Esophagus muscularis mucosa (tissue), 4 donors: ENCODE measurements around the gene AKR1C1. TPM values are rescaled to one million over a fixed set of nuclear protein-coding genes. Genes with fewer than 3 reads are reported as not detected.
A peak's percentile ranks its signal among the peaks of the same experiment; 100 is the strongest.
"Not testable (repeated sequence)": the region's sequence is repeated elsewhere in the genome, so short reads cannot be mapped to it uniquely, and the experiment has no call there.

Experiments used
- DNase-seq: peaks from one replicate; pipeline ENCODE4 v3.0.0-alpha.2; 2017; ENCODE audit errors: extremely low spot score
- H3K27ac ChIP-seq, 4 donors: fragments of 200-600 bp; sonication (generic); replicated peaks in 1 of 4; 1 replicate in 3 of 4; 2 replicates in 1 of 4; pipeline ENCODE4 v1.5.1; 2016 to 2019; ENCODE audit warnings: mild to moderate bottlenecking in 1 of 4
- H3K27me3 ChIP-seq, 4 donors: fragments of 200-600 bp; sonication (generic); one replicate each; pipeline versions ENCODE4 v1.5.1 to v1.6.0; 2016 to 2019
- H3K36me3 ChIP-seq, 4 donors: fragments of 200-600 bp; sonication (generic); one replicate each; pipeline ENCODE4 v1.5.1; 2016 to 2019
- H3K4me1 ChIP-seq, 4 donors: fragments of 200-600 bp; sonication (generic); one replicate each; pipeline ENCODE4 v1.5.1; 2016 to 2019
- H3K4me3 ChIP-seq, 4 donors: fragments of 200-600 bp; sonication (generic); 1 replicate in 2 of 4; 2 replicates in 2 of 4; pipeline ENCODE4 v1.5.1; 2016 to 2019; ENCODE audit warnings: mild to moderate bottlenecking in 4 of 4, moderate library complexity in 1 of 4
- H3K9me3 ChIP-seq, 4 donors: fragments of 200-600 bp; sonication (generic); 1 replicate in 3 of 4; 2 replicates in 1 of 4; pipeline ENCODE4 v1.5.1; 2016 to 2019
- EP300 ChIP-seq: sonication (generic); formaldehyde crosslinking; IDR thresholded peaks from one replicate; pipeline ENCODE4 v1.6.1; 2017; ENCODE audit warnings: antibody characterized with exemption
- POLR2A ChIP-seq: fragments of 450-650 bp; IDR thresholded peaks from one replicate; pipeline ENCODE4 v1.6.1; 2017; ENCODE audit warnings: antibody characterized with exemption, moderate library complexity, mild to moderate bottlenecking, low read depth
- POLR2AphosphoS5 ChIP-seq, 2 donors: sonication (generic); formaldehyde crosslinking; IDR thresholded peaks; one replicate each; pipeline ENCODE4 v1.6.1; 2017; ENCODE audit warnings: antibody characterized with exemption in 2 of 2
- WGBS: methylation state at CpG from one replicate; pipeline ENCODE4 v1.1.5; 2018; 5-methylcytosine and 5-hydroxymethylcytosine counted together
- intact Hi-C: fragments of 100-400 bp; cut with DNase I; formaldehyde crosslinking; loops from one replicate; pipeline ENCODE4 v1.15.1; 2023
- total RNA-seq, 4 donors: library from RNA; depleted of rRNA; stranded (reverse); fragments of >200 nt; gene quantifications; one replicate each; pipeline versions ENCODE4 v1.1.0 to v1.2.1, GENCODE V29; 2016
- TF ChIP-seq, protein P1 (sequence below), 3 experiments: fragments of 200-600 bp in 2 of 3; fragments of 450-650 bp in 1 of 3; sonication (generic) in 2 of 3; IDR thresholded peaks; one replicate each; pipeline ENCODE4 v1.5.1; 2017 to 2019; ENCODE audit warnings: antibody characterized with exemption in 3 of 3, mild to moderate bottlenecking in 2 of 3, moderate library complexity in 1 of 3

AKR1C1 gene
- 100 to 1,000 TPM in 3 of 4 donors, 10 to 100 TPM in 1; 88.6 to 172 (median 141) TPM for total RNA-seq

DNA sequence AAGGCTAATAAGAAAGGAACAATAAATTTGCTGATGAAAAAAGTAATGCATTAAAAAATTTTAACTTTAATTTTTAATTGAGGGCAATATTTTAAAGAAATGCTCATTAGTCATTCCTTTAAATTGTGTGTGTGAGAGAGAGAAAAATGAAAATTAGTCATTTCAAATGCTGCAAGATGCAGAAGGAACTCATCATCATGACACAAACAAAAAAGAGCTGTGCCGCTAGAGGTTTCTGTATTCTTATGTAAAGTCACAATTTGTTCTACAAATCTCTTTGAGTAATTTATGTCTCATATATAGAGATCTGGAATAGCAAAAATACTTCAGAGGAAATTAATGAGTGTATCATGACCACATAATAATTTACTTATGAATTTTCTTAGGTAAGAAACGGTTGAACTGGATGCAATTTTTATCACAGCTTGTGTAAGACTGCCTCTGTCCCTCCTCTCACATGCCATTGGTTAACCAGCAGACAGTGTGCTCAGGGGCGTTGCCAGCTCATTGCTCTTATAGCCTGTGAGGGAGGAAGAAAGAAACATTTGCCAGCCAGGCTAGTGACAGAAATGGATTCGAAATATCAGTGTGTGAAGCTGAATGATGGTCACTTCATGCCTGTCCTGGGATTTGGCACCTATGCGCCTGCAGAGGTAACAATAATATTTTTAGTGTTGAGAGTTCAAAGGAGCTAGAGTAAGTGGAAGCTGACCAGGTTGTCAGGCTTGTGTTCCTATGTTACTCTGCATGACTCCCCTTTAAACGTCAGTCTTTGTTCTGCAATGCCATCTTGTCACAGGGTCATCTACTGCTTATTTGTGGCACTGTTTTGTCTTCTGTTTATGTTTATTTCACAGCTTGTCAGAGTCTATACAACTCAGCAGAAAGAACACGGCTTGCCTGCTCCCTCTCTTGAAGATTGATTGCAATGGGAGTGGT is at the start of gene AKR1C1:
Gene AKR1C1 (plus strand): TSS at position 540 of the 939 bp plus-strand sequence. CDS start 30 bp downstream, at position 570.
- H3K27ac ChIP-seq = peak within 1 kb of the TSS; percentile 23 to 56 (median 52)
- DNase-seq, H3K27me3 ChIP-seq, H3K36me3 ChIP-seq, intact Hi-C loops, H3K9me3 ChIP-seq: not testable (repeated sequence)
- H3K4me3 ChIP-seq = peak within 1 kb of the TSS; percentile 38 to 57 (median 44)
- peaks cover 0 to 34% (median 8%) of the 10 kb centered on the region in 4 donors for H3K4me1 ChIP-seq
- peak; percentile 37 to 81 for TF ChIP-seq POLR2AphosphoS5 (IDR thresholded peaks at IDR 0.05)
- 55% methylated on average over 5 of the region's 7 CpGs for WGBS

DNA sequence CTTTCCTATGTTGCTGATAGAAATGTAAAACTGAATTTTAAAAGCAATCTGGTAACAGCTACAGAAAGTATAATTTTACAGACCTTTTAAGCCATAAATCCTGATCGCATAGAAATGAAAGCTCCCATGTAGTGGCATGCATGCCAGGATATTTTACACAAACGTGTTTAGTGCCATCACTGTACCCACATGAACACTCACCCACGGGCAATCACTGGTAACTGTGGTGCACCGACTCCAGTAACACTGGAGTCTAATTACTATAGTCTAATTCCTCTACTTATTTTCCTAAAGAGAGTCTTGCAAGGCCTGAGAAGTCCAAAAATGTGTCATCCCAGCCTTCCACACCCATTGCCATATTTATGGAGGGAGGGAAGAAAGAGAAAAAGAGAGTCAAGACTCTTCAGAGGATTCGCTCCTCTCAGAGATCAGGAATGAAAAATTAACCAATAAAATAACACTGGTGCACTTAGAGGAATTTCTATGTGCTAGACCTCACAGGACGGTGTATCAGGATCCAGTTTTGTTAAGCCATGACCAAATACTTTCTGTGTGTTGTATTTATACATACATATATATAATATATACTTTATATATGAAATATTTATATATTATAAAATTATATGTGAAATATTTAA is 48.9 kb upstream of the AKR1C1 start:
- Histone ChIP-seq H3K27ac (no peak overlapping the region), H3K4me1 (no peaks in the 10 kb centered on the region), H3K9me3 (no peaks in the 10 kb centered on the region), H3K4me3 (no peak overlapping the region), H3K27me3 (no peaks in the 10 kb centered on the region), H3K36me3 (peaks cover 0 to 6% (median 0%) of the 10 kb centered on the region in 4 donors)
- DNase-seq = no peak
- TF ChIP-seq POLR2AphosphoS5 (IDR thresholded peaks at IDR 0.05) = no peak
- TF ChIP-seq EP300 = no peak
- TF ChIP-seq POLR2A = no peak
- TF ChIP-seq, protein P1, sequence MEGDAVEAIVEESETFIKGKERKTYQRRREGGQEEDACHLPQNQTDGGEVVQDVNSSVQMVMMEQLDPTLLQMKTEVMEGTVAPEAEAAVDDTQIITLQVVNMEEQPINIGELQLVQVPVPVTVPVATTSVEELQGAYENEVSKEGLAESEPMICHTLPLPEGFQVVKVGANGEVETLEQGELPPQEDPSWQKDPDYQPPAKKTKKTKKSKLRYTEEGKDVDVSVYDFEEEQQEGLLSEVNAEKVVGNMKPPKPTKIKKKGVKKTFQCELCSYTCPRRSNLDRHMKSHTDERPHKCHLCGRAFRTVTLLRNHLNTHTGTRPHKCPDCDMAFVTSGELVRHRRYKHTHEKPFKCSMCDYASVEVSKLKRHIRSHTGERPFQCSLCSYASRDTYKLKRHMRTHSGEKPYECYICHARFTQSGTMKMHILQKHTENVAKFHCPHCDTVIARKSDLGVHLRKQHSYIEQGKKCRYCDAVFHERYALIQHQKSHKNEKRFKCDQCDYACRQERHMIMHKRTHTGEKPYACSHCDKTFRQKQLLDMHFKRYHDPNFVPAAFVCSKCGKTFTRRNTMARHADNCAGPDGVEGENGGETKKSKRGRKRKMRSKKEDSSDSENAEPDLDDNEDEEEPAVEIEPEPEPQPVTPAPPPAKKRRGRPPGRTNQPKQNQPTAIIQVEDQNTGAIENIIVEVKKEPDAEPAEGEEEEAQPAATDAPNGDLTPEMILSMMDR (IDR thresholded peaks at IDR 0.05) = no peak
- intact Hi-C loops = no loop called here
- 91% methylated on average over 6 of the region's 6 CpGs for WGBS

DNA sequence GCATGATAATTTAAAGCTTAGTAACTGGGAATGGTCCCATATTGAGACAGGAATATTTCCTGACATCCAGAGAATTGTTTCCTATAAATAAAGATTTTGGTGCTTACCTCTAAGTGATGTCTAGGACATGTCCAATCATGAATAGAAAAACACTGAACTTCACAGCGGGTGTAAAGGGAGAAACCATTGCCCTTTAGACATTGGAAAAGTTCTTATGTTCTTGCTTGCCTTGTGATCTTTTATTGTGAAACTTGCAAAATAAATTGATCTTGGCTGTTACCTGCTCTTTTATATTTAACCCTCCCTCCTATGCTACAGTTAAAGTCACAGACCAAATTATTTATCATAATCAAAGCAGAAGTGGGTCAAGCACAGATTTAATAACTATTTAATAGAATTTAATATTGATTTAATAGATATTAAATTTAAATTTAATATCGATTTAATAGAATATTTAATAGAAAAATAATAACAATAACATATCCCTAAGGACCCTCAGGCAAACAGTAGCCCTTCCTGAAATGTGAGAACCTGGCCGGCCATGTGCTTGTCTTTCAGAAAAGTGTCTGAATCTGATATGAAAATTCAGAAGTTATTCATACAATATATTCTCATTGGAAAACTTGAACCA is 47.0 kb upstream of the AKR1C1 start:
- 93% methylated on average over 3 of the region's 3 CpGs for WGBS
- TF ChIP-seq, protein P1 (IDR thresholded peaks at IDR 0.05) = no peak
- no peak for TF ChIP-seq POLR2A
- no peak for TF ChIP-seq POLR2AphosphoS5 (IDR thresholded peaks at IDR 0.05)
- TF ChIP-seq EP300 = no peak
- Histone ChIP-seq H3K27me3 (no peaks in the 10 kb centered on the region), H3K36me3 (no peaks in the 10 kb centered on the region), H3K27ac (no peak overlapping the region), H3K4me1 (no peaks in the 10 kb centered on the region), H3K9me3 (no peaks in the 10 kb centered on the region), H3K4me3 (no peak overlapping the region)
- no peak for DNase-seq
- intact Hi-C loops = no loop called here

DNA sequence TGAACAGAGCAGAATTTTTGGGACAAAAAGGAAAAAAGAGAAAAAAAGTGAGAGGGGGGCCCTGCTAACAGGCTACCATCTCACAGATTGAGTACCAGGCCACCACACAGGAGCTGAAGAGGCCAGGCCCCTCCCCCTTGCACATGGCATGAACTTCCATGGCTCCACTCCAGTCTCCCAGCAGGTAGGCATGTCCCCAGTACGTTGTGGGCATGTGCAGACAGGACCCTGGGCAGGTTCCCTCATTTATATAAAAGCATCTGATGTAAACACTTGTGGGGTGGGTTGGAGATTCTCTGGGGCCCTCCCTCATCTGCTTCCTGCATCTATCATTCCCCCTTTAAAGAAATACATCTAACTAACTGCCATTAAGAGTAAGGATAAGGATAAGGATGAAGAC is 45.0 kb upstream of the AKR1C1 start:
- 83% methylated on average over 1 of the region's 1 CpG for WGBS
- H3K4me3 ChIP-seq = no peak overlapping the region
- H3K27ac ChIP-seq = no peak overlapping the region
- H3K4me1 ChIP-seq = no peaks in the 10 kb centered on the region
- no peaks in the 10 kb centered on the region for H3K27me3 ChIP-seq
- TF ChIP-seq POLR2A = no peak
- TF ChIP-seq, protein P1 (IDR thresholded peaks at IDR 0.05) = no peak
- no peak for TF ChIP-seq EP300
- TF ChIP-seq POLR2AphosphoS5 (IDR thresholded peaks at IDR 0.05) = no peak
- DNase-seq = no peak
- intact Hi-C loops = no loop called here
- no peaks in the 10 kb centered on the region for H3K36me3 ChIP-seq
- no peaks in the 10 kb centered on the region for H3K9me3 ChIP-seq

DNA sequence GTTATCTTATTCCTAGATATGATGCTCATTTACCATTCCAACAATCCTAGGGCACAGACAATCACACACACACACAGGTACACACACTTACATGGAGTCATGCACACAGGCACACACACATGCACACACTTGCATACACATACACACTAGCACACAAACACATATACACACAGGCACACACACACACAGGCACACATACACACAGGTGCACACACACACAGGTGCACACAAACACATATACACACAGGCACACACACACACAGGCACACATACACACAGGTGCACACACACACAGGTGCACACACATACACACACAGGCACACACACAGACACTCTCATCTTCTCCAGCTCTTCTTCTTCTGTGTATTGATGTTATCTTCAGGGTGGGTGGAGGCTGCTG is 38.7 kb upstream of the AKR1C1 start:
- H3K36me3 ChIP-seq, H3K27me3 ChIP-seq, DNase-seq, H3K27ac ChIP-seq, intact Hi-C loops, H3K4me1 ChIP-seq, H3K4me3 ChIP-seq: not testable (repeated sequence)
- H3K9me3 ChIP-seq = peaks cover 0 to 19% (median 3%) of the 10 kb centered on the region in 4 donors
